SK-N-DZ (cell line): ENCODE measurements around the gene MYL3.
A peak's percentile ranks its signal among the peaks of the same experiment; 100 is the strongest.

Experiments used
- DNase-seq: peaks from one replicate; pipeline ENCODE4 v3.0.0-alpha.2; 2015; ENCODE audit warnings: low spot score

MYL3 gene

GRCh38 chr3:46851364-46852333 lies 11.6 kb downstream of the MYL3 start:
- DNase-seq = no peak

GRCh38 chr3:46850468-46850779 lies 12.8 kb downstream of the MYL3 start:
- DNase-seq = no peak

- no peak for DNase-seq
Observed at GRCh38 chr3:46849686-46850467, 13.4 kb downstream of the MYL3 start.

GRCh38 chr3:46849045-46849631 lies 14.1 kb downstream of the MYL3 start:
- DNase-seq = no peak

- no peak for DNase-seq
Observed at GRCh38 chr3:46848271-46849044, 14.8 kb downstream of the MYL3 start.

GRCh38 chr3:46847744-46848143 lies 15.5 kb downstream of the MYL3 start:
- no peak for DNase-seq

GRCh38 chr3:46846624-46847542 lies 16.4 kb downstream of the MYL3 start:
- no peak for DNase-seq

GRCh38 chr3:46845860-46846623 lies 17.2 kb downstream of the MYL3 start:
- DNase-seq = peak; percentile 90

GRCh38 chr3:46845397-46845859 lies 17.8 kb downstream of the MYL3 start:
- DNase-seq = no peak

- no peak for DNase-seq
Observed at GRCh38 chr3:46844881-46845312, 18.3 kb downstream of the MYL3 start.

- DNase-seq = no peak
Observed at GRCh38 chr3:46844397-46844796, 18.8 kb downstream of the MYL3 start.

- no peak for DNase-seq
Observed at GRCh38 chr3:46843508-46843907, 19.7 kb downstream of the MYL3 start.

- no peak for DNase-seq
Observed at GRCh38 chr3:46840491-46840890, 22.8 kb downstream of the MYL3 start.

- no peak for DNase-seq
Observed at GRCh38 chr3:46838301-46838700, 24.9 kb downstream of the MYL3 start.

GRCh38 chr3:46835491-46835890 lies 27.8 kb downstream of the MYL3 start:
- no peak for DNase-seq

GRCh38 chr3:46835054-46835453 lies 28.2 kb downstream of the MYL3 start:
- no peak for DNase-seq

- DNase-seq = no peak
Observed at GRCh38 chr3:46833346-46834300, 29.6 kb downstream of the MYL3 start.

GRCh38 chr3:46831841-46832240 lies 31.4 kb downstream of the MYL3 start:
- DNase-seq = no peak
